Measurements from ENCODE around the gene MT1A. TPM values are rescaled to one million over a fixed set of nuclear protein-coding genes. Genes with fewer than 3 reads are reported as not detected.
"Not testable (repeated sequence)": the region's sequence is repeated elsewhere in the genome, so short reads cannot be mapped to it uniquely, and the experiment has no call there.

MT1A gene
- total RNA-seq, 1 donor from 2014 or later, result not detected

DNA sequence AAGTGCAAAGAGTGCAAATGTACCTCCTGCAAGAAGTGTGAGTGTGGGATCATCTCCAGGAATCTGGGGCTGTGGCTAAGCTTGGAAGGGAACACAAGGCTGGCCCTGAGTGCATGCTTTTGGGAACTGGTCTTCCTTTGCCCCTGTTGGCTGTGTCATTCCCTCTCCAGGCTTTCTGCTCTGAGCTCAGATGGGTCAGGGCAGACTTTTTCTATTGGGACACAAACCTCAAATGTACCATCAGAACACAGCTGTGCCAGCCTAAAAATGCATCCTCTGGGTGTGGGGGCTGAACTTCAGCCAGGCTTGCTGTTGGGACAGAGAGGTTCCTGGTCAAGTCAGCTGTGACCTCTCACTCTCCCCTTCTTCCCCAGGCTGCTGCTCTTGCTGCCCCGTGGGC, 14.1 kb downstream of the MT1A start:
- no peak for DNase-seq (ENCODE audit: extremely low read depth, low read depth, low spot score)

DNA sequence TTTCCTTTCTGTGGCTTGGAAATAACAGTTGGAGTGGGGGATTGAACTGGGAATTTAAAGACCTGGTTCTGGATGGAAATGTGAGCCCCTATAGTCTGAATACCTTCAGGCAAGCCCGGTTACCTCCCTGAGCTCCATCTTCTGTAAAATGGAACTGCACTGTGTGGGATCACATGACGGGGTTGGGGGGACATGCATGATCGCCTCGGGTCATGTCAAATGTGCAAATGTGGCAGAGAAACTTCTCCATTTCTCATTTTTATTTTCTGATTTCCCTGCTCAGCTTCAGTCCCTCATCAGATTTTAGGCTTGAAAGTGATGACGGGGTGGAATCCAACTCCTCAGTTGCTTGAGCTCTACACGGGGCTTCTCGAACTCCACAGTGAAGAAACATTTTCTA, 14.8 kb downstream of the MT1A start:
- no peak for DNase-seq (ENCODE audit: extremely low read depth, low read depth, low spot score)

DNA sequence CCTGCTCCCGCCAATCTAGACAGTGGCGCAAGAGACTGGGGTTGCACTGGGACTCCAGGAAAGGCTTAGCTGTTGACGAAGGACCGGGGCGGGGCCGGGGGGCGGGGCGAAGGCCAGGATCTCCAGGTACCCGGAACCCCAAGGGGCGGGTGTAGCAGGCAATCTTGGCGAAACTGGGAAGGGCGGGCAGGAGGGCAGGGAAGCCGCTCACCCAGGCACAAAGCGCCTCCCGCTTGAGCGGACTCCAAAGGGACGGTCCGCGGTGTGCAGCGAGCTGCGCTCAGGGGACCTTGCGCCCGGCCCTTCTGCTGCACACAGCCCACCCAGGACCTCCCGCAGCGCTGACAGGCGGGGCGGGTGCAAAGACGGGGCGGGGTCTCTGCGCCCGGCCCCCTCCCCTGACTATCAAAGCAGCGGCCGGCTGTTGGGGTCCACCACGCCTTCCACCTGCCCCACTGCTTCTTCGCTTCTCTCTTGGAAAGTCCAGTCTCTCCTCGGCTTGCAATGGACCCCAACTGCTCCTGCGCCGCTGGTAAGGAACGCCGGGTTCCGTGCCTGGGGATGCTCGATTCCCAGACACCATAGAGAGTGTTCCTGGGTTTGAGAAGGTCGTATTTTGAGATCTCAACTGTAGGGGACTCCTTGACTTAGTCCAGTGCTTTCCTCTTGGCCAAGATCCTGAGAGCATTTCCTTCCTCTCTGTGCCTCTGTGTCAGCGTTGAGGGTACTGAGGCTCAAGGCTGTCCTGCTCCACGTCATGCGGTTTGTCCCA, 19.3 kb downstream of the MT1A start, which contains the start of gene MT1F:
Gene MT1F, plus strand, starts transcription at position 405 of the 772 bp plus-strand sequence. Its CDS starts 100 bp downstream, at position 505.
- no peak for DNase-seq (ENCODE audit: extremely low read depth, low read depth, low spot score)

DNA sequence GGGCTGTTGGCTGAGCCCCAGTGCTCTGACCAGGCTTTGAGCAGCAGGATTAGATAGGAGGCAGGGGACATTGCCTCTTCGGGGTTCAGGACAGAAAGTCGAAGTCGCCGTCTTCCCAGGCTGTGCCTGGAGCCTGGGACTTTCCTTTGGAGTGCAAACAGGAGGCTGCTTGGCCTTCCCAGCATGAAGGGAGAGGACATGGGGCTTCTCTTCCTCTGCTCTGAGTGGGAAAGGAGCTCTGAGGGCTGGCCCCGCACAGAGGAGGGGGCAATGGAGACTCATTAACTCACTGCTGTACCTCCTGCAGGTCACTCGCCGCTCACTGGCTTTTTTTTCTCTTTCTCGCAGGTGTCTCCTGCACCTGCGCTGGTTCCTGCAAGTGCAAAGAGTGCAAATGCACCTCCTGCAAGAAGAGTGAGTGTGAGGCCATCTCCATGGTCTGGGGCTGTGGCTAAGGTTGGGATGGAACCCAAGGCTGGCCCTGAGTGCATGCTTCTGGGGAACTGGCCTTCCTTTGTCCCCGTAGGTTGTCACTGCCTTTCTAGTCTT, 19.9 kb downstream of the MT1A start:
- no peak for DNase-seq (ENCODE audit: extremely low read depth, low read depth, low spot score)

DNA sequence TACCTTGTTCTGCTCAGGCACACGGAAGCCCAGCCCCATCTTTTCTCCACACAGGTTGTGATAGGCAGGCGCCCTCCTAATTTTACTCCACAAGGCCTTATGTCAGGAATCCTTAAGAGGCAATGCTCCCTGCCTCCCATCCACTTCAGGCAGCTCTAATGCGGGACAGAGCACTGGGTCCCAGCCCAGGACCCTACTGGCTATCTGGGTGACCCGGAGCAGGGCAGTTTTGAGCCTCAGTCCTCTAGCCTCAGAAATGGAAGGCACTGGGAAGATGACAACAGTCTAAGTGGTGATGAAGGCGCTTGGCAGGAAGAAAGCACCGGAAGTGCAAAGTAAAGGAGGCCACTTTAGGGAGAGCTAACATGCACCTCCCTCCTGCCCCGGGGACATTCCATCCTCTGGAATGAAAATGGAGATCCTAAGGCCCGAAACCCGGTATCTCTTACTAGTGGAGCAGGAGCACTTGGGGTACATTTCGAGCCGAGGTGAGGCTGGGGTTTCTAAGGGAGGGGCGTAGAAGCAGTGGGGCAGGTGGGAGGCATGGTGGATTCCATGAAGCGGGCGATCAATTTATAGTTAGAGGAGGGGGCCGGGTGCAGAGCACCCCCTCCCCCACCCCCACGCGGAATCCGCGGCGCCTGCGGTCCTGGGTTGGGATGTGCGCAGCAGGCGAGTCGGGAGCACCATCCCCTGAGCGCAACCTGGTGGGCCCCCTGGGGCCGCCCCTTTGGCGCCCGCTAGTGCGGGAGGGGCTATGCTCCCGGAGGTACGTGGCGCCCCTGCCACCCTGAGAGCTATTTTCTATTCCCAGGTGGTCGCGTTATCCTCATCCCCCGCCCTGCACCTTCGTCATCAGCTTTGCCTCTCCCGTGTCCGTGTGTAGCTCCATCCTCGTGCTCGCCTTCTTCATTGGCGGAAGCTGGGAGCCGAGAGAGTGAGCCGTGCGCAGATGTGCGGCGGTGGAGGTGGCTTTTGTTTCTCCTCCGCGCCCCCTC, 24.2 kb downstream of the MT1A start:
- no peak for DNase-seq (ENCODE audit: extremely low read depth, low read depth, low spot score)

DNA sequence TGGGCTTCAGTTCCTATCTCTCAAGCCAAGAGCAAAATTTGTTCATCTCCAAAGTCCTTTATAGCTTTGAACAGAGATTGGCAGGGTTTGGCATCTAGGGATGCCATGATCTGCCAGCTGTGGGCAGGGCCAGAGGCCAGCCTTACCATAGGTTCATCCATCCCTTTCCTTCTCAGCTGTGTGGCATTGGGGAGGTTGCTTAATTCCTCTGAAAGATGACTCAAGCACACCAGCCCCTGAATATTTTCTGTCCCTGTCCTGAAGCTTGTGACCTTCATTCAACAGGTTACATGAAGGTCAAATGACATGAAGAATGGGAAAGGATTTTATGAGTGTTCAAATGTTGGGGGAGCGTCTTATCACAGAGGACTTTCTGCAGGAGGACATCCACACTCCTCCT, 26.0 kb downstream of the MT1A start:
- no peak for DNase-seq (ENCODE audit: extremely low read depth, low read depth, low spot score)

DNA sequence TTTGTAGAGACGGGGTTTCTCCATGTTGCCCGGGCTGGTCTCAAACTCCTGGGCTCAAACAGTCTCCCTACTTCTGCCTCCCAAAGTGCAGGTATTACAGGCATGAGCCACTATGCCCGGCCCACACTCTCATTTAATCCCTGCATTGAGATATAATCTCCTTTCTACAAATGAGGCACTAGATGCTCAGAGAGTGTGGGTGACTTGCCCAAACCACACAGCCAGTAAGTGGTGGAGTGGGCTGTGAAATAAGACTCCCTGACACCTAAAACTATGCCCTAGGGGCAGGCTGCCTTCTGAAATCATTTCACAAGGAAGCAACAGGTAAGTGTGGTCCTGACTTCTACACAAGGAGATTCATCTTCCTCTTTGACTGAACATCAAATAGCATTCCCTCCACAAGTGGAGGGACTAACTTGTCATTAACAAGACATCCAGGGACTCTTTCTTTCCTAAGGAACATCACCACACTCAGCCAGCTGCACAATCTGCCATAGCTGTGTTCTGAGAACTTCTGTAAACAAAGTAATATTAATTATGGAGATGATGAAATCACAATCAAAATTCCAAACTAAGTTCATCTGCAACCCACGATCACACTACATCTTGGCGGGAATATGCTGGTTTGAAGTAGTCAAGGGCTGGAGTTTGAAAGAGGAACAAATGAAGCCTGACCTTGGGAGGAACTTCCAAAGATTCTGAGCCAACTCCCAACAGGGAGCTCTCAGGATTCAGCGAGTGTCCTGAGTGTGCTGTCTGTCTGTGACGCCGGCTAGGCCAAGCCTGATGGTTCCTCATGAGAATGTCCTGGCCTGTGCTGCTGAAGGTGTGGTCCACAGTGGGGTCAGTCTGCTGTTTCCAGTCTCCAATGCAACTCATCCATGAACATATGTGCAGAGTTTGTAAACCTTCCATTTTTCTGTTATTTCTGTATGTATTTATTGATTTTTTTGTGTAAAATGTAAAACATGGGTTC, 27.1 kb downstream of the MT1A start:
- DNase-seq (ENCODE audit: extremely low read depth, low read depth, low spot score), result not testable (repeated sequence)

DNA sequence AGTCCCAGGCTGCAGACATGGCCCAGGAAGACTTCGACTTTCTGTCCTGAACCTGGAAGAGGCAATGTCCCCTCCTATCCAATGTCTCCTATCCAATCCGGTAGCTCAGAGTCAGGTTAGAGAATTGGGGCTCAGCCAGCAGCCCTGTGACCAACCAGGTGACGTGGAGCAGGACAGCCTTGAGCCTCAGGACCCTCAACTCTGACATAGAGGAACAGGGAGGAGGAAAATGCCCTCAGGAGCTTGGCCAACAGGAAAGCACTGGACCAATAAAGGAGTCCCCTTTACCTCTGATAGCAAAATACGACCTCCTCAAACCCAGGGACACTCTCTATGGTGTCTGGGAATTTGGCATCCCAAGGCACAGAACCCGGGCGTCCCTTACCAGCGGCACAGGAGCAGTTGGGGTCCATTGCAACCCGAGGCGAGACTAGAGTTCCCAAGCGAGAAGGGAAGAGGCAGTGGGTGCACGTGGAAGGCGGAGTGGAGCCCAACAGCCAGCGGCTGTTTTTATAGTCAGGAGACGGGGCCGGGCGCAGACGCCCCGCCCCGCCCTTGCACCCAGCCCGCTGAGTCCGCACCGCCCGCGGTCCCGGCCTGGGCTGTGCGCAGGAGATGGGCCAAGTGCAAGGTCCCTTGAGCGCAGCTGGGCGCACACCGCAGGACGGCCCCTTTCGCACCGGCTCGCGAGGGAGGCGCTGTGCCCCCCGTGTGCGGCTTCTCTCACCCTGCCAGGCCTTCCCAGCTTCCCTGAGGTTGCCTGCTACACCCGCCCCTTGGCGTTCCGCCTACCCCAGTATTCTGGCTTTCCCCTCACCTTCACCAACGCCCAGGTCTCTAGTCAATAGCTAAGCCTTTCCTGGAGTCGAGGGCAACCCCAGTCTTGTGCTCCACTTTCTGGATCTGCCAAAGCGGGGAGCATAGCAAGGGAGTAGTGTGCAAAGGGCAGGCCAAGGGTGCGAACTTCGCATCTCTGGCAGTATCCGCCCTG, 29.4 kb downstream of the MT1A start, which contains the start of gene MT1G:
Gene MT1G, minus strand, starts transcription at position 485 of the 991 bp plus-strand sequence. Its CDS starts 72 bp downstream, at position 413.
- DNase-seq (ENCODE audit: extremely low read depth, low read depth, low spot score), result no peak

DNA sequence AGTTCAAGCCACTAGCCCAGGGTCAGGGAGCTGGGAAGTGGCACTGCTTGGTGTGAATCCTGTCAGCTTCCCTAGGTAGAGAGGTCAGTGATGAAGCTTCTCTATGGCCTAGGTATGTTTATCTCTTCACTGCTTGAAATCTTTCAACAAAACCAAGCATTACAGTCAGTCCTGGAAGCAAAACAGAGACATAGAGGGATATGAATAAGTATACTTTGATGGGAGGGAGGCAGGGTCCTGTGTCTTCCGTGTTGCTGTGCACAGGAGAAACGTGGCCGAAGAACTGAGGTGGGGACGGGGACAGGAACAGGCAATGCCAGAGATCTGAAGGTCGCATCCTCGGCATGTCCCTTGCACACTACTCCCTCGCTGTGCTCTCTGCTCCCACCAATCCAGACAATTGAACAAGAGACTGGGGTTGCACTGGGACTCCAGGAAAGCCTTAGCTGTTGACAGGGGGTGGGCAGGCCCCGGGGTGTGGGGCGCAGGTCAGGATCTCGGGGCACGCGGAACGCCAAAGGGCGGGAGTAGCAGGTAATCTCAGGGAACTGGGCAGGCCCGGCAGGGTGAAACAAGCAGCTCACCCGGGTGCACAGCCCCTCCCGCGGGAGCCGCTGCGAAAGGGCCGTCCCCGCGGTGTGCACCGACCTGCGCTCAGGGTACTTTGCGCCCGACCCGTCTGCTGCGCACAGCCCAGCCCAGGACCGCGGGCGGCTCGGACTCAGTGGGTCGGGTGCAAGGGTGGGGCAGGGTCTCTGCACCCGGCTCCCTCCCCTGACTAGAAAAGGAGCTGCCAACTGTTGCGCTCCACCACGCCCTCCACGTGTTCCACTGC, 30.8 kb downstream of the MT1A start, which contains the start of gene MT1H:
Gene MT1H, plus strand, starts transcription at position 810 of the 835 bp plus-strand sequence. CDS start 71 bp downstream, outside the sequence.
- no peak for DNase-seq (ENCODE audit: extremely low read depth, low read depth, low spot score)

DNA sequence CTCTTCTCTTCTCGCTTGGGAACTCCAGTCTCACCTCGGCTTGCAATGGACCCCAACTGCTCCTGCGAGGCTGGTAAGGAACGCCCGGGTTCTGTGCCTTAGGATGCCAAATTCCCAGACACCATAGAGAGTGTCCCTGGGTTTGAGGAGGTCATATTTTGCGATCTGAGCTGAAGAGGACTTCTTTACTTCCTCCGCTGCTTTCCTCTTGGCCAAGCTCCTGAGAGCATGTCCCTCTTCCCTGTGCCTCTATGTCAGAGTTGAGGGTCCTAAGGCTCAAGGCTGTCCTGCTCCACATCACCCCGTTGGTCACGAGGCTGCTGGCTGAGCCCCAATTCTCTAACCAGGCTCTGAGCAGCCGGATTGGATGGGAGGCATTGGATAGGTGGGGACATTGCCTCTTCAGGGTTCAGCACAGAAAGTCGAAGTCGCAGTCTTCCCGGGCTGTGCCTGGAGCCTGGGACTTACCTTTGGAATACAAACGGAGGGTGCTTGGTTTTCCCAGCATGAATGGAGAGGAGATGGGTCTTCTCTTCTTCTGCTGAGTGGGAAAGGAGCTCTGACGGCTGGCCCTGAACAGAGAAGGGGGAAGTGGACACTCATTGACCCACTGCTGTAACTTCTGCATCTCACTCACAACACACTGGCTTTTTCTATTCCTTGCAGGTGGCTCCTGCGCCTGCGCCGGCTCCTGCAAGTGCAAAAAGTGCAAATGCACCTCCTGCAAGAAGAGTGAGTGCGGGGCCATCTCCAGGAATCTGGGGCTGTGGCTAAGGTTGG, 31.6 kb downstream of the MT1A start:
- no peak for DNase-seq (ENCODE audit: extremely low read depth, low read depth, low spot score)

DNA sequence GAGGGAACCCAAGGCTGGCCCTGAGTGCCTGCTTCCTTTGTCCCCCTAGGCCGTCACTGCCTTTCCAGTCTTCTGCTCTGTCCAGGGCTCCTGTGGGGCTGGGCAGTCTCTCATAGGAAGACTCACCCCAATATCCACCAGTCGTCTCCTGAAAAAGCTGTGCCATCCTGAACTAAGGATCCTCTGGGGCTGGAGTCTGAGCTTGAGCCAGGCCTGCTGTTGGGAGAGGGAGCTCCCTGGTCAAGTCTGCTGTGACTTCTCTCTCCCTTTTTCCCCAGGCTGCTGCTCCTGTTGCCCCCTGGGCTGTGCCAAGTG, 32.1 kb downstream of the MT1A start:
- no peak for DNase-seq (ENCODE audit: extremely low read depth, low read depth, low spot score)

DNA sequence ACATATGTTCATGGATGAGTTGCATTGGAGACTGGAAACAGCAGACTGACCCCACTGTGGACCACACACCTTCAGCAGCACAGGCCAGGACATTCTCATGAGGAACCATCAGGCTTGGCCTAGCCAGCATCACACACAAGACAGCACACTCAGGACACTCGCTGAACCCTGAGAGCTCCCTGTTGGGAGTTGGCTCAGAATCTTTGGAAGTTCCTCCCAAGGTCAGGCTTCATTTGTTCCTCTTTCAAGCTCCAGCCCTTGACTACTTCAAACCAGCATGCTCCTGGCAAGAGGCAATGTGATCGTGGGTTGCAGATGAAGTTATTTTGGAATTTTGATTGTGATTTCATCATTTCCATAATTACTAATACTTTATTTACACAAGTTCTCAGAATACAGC, 33.2 kb downstream of the MT1A start:
- DNase-seq (ENCODE audit: extremely low read depth, low read depth, low spot score), result not testable (repeated sequence)

DNA sequence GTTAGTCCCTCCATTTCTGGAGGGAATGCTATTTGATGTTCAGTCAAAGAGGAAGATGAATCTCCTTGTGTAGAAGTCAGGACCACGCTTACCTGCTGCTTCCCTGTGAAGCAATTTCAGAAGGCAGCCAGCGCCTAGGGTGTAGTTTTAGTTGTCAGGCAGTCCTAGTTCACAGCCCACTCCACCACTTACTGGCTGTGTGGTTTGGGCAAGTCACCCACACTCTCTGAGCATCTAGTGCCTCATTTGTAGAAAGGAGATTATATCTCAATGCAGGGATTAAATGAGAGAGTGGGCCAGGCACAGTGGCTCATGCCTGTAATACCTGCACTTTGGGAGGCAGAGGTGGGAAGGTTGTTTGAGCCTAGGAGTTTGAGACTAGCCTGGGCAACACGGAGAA, 33.7 kb downstream of the MT1A start:
- not testable (repeated sequence) for DNase-seq (ENCODE audit: extremely low read depth, low read depth, low spot score)

DNA sequence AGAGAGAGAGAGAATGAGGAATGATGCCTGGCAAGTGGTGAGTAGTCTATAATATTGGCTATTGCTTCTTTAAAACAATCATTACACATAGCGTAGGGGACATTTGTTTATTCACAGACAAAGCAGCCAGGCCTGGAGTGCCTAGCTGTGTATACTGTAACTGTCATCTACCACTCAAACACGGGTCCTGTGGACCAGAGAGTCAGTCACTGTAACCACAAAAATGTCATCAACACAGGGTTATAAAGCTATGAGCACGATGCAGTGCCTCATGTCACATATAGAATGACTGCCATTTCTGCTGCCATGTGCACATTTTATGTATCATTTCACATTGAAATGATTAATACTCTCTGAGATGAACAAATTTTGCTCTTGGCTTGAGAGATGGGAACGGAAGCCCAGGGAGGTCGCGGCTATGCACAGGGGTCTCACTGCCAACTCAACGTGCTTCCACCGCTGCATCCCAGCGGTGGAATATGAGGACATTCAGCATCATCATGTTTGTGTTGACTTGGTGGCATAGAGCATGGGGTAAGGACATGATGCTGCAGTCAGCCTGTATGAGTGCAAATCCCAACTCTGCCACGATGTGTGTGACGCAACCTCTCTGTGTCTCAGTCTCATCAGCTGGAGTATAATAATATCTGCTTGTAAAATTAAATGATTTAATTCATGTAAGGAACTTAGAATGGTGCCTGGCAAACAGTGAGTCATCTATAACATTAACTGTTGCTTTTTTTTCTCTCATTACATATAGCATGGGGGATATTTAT, 34.5 kb downstream of the MT1A start:
- DNase-seq (ENCODE audit: extremely low read depth, low read depth, low spot score), result no peak

DNA sequence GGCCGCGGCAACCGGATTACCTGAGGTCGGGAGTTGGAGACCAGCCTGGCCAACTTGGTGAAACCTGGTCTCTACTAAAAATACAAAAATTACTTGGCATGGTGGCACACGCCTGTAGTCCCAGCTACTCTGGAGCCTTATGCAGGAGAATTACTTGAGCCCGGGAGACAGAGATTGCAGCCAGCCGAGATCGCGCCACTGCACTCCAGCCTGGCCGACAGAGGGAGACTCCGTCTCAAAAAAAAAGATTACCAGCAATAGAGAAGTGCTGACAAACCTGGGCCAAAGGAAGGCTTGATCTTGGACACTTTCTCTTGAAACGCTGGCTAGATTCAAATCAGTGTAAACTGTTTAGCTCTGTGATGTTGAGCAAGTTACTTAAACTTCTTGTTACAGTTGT, 35.5 kb downstream of the MT1A start:
- DNase-seq (ENCODE audit: extremely low read depth, low read depth, low spot score), result no peak

DNA sequence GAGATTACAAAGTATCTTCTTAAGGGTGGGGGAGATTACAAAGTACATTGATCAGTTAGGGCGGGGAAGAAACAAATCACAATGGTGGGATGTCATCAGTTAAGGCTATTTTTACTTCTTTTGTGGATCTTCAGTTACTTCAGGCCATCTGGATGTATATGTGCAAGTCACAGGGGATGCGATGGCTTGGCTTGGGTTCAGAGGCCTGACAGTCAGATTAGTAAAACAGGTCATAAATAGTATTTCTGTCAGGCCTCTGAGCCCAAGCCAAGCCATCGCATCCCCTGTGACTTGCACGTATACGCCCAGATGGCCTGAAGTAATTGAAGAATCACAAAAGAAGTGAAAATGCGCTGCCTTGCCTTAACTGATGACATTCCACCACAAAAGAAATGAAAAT, 36.1 kb downstream of the MT1A start:
- not testable (repeated sequence) for DNase-seq (ENCODE audit: extremely low read depth, low read depth, low spot score)

Data from glomerular endothelial cell (primary cell).